HG03442 (cell line): ENCODE results near the gene NANOS1.
A peak's percentile ranks its signal among the peaks of the same experiment; 100 is the strongest.

ENCODE experiments used
- ATAC-seq: cut with Tn5 transposase; IDR thresholded peaks from one replicate; pipeline ENCODE4 v1.9.1; 2021; ENCODE audit warnings: mild to moderate bottlenecking, moderate library complexity; ENCODE audit not compliant: unreplicated experiment

The NANOS1 gene

GRCh38 chr10:119029613-119030420, at the start of gene NANOS1:
Gene NANOS1, plus strand, starts transcription at chr10:119029714. Its CDS starts 88 bp downstream, at chr10:119029802.
- peak; percentile 10 for ATAC-seq

GRCh38 chr10:118980135-118980865, 49.2 kb upstream of the NANOS1 start:
- ATAC-seq: no peak

- no peak for ATAC-seq
Measured at GRCh38 chr10:118980870-118981269, 48.6 kb upstream of the NANOS1 start.

- no peak for ATAC-seq
Measured at GRCh38 chr10:118981946-118982345, 47.6 kb upstream of the NANOS1 start.

GRCh38 chr10:118982366-118982765, 47.1 kb upstream of the NANOS1 start:
- ATAC-seq: no peak

GRCh38 chr10:118983263-118983662, 46.3 kb upstream of the NANOS1 start:
- ATAC-seq: no peak

GRCh38 chr10:118985576-118985975, 43.9 kb upstream of the NANOS1 start:
- ATAC-seq: no peak

GRCh38 chr10:118986815-118987790, 42.4 kb upstream of the NANOS1 start:
- no peak for ATAC-seq

- ATAC-seq: no peak
Measured at GRCh38 chr10:118990326-118990725, 39.2 kb upstream of the NANOS1 start.

GRCh38 chr10:118992496-118992895, 37.0 kb upstream of the NANOS1 start:
- no peak for ATAC-seq

- ATAC-seq: no peak
Measured at GRCh38 chr10:118993214-118993613, 36.3 kb upstream of the NANOS1 start.

- ATAC-seq: no peak
Measured at GRCh38 chr10:118994321-118994720, 35.2 kb upstream of the NANOS1 start.

- ATAC-seq: no peak
Measured at GRCh38 chr10:118995739-118996138, 33.8 kb upstream of the NANOS1 start.

- no peak for ATAC-seq
Measured at GRCh38 chr10:118997379-118997778, 32.1 kb upstream of the NANOS1 start.

- no peak for ATAC-seq
Measured at GRCh38 chr10:118998183-118998582, 31.3 kb upstream of the NANOS1 start.

GRCh38 chr10:119001717-119002500, 27.6 kb upstream of the NANOS1 start:
- no peak for ATAC-seq

- no peak for ATAC-seq
Measured at GRCh38 chr10:119003572-119004289, 25.8 kb upstream of the NANOS1 start.

GRCh38 chr10:119005362-119006043, 24.0 kb upstream of the NANOS1 start:
- ATAC-seq: no peak
